Measurements from ENCODE around the gene CAD. TPM values are rescaled to one million over a fixed set of nuclear protein-coding genes. Genes with fewer than 3 reads are reported as not detected.
"Not testable (repeated sequence)": the region's sequence is repeated elsewhere in the genome, so short reads cannot be mapped to it uniquely, and the experiment has no call there.

CAD gene
- total RNA-seq, 1 donor from 2014 or later = 60.0 TPM

GRCh38 chr2:27264253-27264752 lies 47.1 kb downstream of the CAD start:
- H3K4me3 ChIP-seq (ENCODE audit: low read depth, low read length) = no peak overlapping the region
- DNase-seq (ENCODE audit: low read depth) = no peak
- no peaks in the 10 kb centered on the region for H3K36me3 ChIP-seq (ENCODE audit: control insufficient read depth, insufficient read depth, low read length)
- TF ChIP-seq, protein P1, sequence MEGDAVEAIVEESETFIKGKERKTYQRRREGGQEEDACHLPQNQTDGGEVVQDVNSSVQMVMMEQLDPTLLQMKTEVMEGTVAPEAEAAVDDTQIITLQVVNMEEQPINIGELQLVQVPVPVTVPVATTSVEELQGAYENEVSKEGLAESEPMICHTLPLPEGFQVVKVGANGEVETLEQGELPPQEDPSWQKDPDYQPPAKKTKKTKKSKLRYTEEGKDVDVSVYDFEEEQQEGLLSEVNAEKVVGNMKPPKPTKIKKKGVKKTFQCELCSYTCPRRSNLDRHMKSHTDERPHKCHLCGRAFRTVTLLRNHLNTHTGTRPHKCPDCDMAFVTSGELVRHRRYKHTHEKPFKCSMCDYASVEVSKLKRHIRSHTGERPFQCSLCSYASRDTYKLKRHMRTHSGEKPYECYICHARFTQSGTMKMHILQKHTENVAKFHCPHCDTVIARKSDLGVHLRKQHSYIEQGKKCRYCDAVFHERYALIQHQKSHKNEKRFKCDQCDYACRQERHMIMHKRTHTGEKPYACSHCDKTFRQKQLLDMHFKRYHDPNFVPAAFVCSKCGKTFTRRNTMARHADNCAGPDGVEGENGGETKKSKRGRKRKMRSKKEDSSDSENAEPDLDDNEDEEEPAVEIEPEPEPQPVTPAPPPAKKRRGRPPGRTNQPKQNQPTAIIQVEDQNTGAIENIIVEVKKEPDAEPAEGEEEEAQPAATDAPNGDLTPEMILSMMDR (IDR thresholded peaks at IDR 0.05; ENCODE audit: insufficient read depth, low read length, poor library complexity, severe bottlenecking) = no peak
- peaks cover 74% of the 10 kb centered on the region for H3K27me3 ChIP-seq (ENCODE audit: control insufficient read depth, insufficient read depth, low read length)

DNA sequence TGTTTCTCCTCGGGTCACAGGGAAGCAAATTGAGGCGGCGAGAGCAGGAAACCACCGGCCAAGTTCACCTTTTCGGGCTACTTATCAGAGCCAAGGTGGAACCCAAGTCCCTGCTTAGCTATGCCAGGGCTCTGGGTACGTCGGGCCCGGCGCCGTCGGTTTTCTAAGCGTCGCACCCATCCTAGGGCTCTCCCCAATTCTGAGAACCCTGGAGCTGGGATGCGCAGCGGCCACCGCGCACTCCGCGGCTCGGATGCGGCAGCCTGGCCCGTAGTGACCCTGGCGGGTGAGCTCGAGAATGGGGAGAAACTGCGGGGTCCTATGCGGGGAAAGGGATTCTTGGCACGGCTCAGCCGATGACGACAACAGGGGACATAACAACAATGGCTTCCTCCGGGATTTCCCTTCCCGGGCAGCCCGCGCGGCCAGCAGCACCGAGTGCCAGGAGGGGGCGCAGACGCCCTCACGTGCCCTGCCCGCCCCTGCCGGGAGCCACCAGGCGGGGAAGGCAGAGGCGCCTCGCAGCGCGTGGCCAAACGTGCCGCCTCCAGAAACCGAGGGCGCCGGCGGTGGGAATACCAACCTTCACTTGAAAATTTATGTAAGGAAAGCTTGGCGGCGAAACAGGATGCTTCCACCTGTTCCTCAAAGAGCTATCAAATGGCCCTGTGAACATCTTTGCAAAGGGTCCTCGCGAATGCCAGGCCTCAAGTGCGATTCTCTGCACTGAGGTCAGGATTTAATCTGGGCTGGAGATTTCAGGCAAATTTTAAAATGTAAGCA lies 47.8 kb downstream of the CAD start:
- TF ChIP-seq, protein P1 (IDR thresholded peaks at IDR 0.05; ENCODE audit: insufficient read depth, low read length, poor library complexity, severe bottlenecking) = peak; percentile 48
- Histone ChIP-seq H3K36me3 (ENCODE audit: control insufficient read depth, insufficient read depth, low read length) (no peaks in the 10 kb centered on the region), H3K27me3 (ENCODE audit: control insufficient read depth, insufficient read depth, low read length) (peaks cover 75% of the 10 kb centered on the region), H3K4me3 (ENCODE audit: low read depth, low read length) (peak overlapping the region; percentile 22)
- no peak for DNase-seq (ENCODE audit: low read depth)

DNA sequence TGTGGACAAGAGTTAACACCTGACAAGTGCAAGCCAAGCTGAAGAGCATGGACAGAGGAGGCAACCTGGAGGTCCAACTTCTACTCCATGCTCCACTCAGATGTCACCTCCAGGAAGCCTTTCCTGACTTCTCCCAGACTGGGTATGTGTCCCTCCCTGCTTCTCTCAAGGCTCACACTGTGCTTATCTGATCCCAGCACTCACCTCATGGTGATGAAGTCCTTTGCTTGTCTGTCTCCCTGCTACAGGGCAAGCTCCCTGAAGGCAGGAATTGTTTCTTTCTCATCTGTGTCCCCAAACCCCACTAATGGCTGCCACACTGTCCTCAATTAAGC lies 48.3 kb downstream of the CAD start:
- TF ChIP-seq, protein P1 (IDR thresholded peaks at IDR 0.05; ENCODE audit: insufficient read depth, low read length, poor library complexity, severe bottlenecking) = no peak
- no peak overlapping the region for H3K4me3 ChIP-seq (ENCODE audit: low read depth, low read length)
- DNase-seq (ENCODE audit: low read depth) = no peak
- peaks cover 69% of the 10 kb centered on the region for H3K27me3 ChIP-seq (ENCODE audit: control insufficient read depth, insufficient read depth, low read length)
- no peaks in the 10 kb centered on the region for H3K36me3 ChIP-seq (ENCODE audit: control insufficient read depth, insufficient read depth, low read length)

GRCh38 chr2:27268296-27268695 lies 51.1 kb downstream of the CAD start:
- DNase-seq (ENCODE audit: low read depth); H3K4me3 ChIP-seq (ENCODE audit: low read depth, low read length); H3K36me3 ChIP-seq (ENCODE audit: control insufficient read depth, insufficient read depth, low read length): not testable (repeated sequence)
- H3K27me3 ChIP-seq (ENCODE audit: control insufficient read depth, insufficient read depth, low read length) = peaks cover 52% of the 10 kb centered on the region

- TF ChIP-seq, protein P1 (IDR thresholded peaks at IDR 0.05; ENCODE audit: insufficient read depth, low read length, poor library complexity, severe bottlenecking) = no peak
- H3K27me3 ChIP-seq (ENCODE audit: control insufficient read depth, insufficient read depth, low read length) = peaks cover 34% of the 10 kb centered on the region
- no peaks in the 10 kb centered on the region for H3K36me3 ChIP-seq (ENCODE audit: control insufficient read depth, insufficient read depth, low read length)
- no peak overlapping the region for H3K4me3 ChIP-seq (ENCODE audit: low read depth, low read length)
- no peak for DNase-seq (ENCODE audit: low read depth)
These were observed 53.0 kb downstream of the CAD start for GRCh38 chr2:27270131-27270530.

GRCh38 chr2:27270670-27271069 lies 53.5 kb downstream of the CAD start:
- no peak overlapping the region for H3K4me3 ChIP-seq (ENCODE audit: low read depth, low read length)
- peaks cover 32% of the 10 kb centered on the region for H3K27me3 ChIP-seq (ENCODE audit: control insufficient read depth, insufficient read depth, low read length)
- no peak for DNase-seq (ENCODE audit: low read depth)
- TF ChIP-seq, protein P1 (IDR thresholded peaks at IDR 0.05; ENCODE audit: insufficient read depth, low read length, poor library complexity, severe bottlenecking) = no peak
- no peaks in the 10 kb centered on the region for H3K36me3 ChIP-seq (ENCODE audit: control insufficient read depth, insufficient read depth, low read length)
